Esophagus muscularis mucosa (tissue), 4 donors: ENCODE measurements around the gene SLC39A3. TPM values are rescaled to one million over a fixed set of nuclear protein-coding genes. Genes with fewer than 3 reads are reported as not detected.
"Not testable (repeated sequence)": the region's sequence is repeated elsewhere in the genome, so short reads cannot be mapped to it uniquely, and the experiment has no call there.

Source experiments
- DNase-seq: peaks from one replicate; pipeline ENCODE4 v3.0.0-alpha.2; 2017; ENCODE audit errors: extremely low spot score
- H3K27ac ChIP-seq, 4 donors: fragments of 200-600 bp; sonication (generic); replicated peaks in 1 of 4; 1 replicate in 3 of 4; 2 replicates in 1 of 4; pipeline ENCODE4 v1.5.1; 2016 to 2019; ENCODE audit warnings: mild to moderate bottlenecking in 1 of 4
- H3K27me3 ChIP-seq, 4 donors: fragments of 200-600 bp; sonication (generic); one replicate each; pipeline versions ENCODE4 v1.5.1 to v1.6.0; 2016 to 2019
- H3K36me3 ChIP-seq, 4 donors: fragments of 200-600 bp; sonication (generic); one replicate each; pipeline ENCODE4 v1.5.1; 2016 to 2019
- H3K4me1 ChIP-seq, 4 donors: fragments of 200-600 bp; sonication (generic); one replicate each; pipeline ENCODE4 v1.5.1; 2016 to 2019
- H3K4me3 ChIP-seq, 4 donors: fragments of 200-600 bp; sonication (generic); 1 replicate in 2 of 4; 2 replicates in 2 of 4; pipeline ENCODE4 v1.5.1; 2016 to 2019; ENCODE audit warnings: mild to moderate bottlenecking in 4 of 4, moderate library complexity in 1 of 4
- H3K9me3 ChIP-seq, 4 donors: fragments of 200-600 bp; sonication (generic); 1 replicate in 3 of 4; 2 replicates in 1 of 4; pipeline ENCODE4 v1.5.1; 2016 to 2019
- CTCF ChIP-seq, 3 experiments: fragments of 200-600 bp in 2 of 3; fragments of 450-650 bp in 1 of 3; sonication (generic) in 2 of 3; IDR thresholded peaks; one replicate each; pipeline ENCODE4 v1.5.1; 2017 to 2019; ENCODE audit warnings: antibody characterized with exemption in 3 of 3, mild to moderate bottlenecking in 2 of 3, moderate library complexity in 1 of 3
- EP300 ChIP-seq: sonication (generic); formaldehyde crosslinking; IDR thresholded peaks from one replicate; pipeline ENCODE4 v1.6.1; 2017; ENCODE audit warnings: antibody characterized with exemption
- POLR2A ChIP-seq: fragments of 450-650 bp; IDR thresholded peaks from one replicate; pipeline ENCODE4 v1.6.1; 2017; ENCODE audit warnings: antibody characterized with exemption, moderate library complexity, mild to moderate bottlenecking, low read depth
- POLR2AphosphoS5 ChIP-seq, 2 donors: sonication (generic); formaldehyde crosslinking; IDR thresholded peaks; one replicate each; pipeline ENCODE4 v1.6.1; 2017; ENCODE audit warnings: antibody characterized with exemption in 2 of 2
- WGBS: methylation state at CpG from one replicate; pipeline ENCODE4 v1.1.5; 2018; 5-methylcytosine and 5-hydroxymethylcytosine counted together
- intact Hi-C: fragments of 100-400 bp; cut with DNase I; formaldehyde crosslinking; loops from one replicate; pipeline ENCODE4 v1.15.1; 2023
- total RNA-seq, 4 donors: library from RNA; depleted of rRNA; stranded (reverse); fragments of >200 nt; gene quantifications; one replicate each; pipeline versions ENCODE4 v1.1.0 to v1.2.1, GENCODE V29; 2016

The SLC39A3 gene
- total RNA-seq, 4 donors from 2014 or later = 31.6 to 36.9 (median 33.8) TPM

- Histone ChIP-seq H3K4me1 (peaks cover 9 to 18% (median 16%) of the 10 kb centered on the region in 4 donors), H3K27ac (no peak overlapping the region), H3K27me3 (peaks cover 0 to 40% (median 6%) of the 10 kb centered on the region in 4 donors), H3K36me3 (peaks cover 0 to 4% (median 0%) of the 10 kb centered on the region in 4 donors), H3K9me3 (peaks cover 0 to 11% (median 7%) of the 10 kb centered on the region in 4 donors), H3K4me3 (no peak overlapping the region)
- intact Hi-C loops = no loop called here
- 90% methylated on average over 10 of the region's 19 CpGs for WGBS
- no peak for DNase-seq
- TF ChIP-seq EP300 (no peak), CTCF (IDR thresholded peaks at IDR 0.05) (no peak), POLR2AphosphoS5 (IDR thresholded peaks at IDR 0.05) (no peak), POLR2A (no peak)
Observed at GRCh38 chr19:2716275-2716650, 23.6 kb downstream of the SLC39A3 start.

- Histone ChIP-seq H3K4me1 (peaks cover 7 to 13% (median 12%) of the 10 kb centered on the region in 4 donors), H3K4me3 (no peak overlapping the region), H3K27ac (no peak overlapping the region), H3K27me3 (peaks cover 0 to 36% (median 5%) of the 10 kb centered on the region in 4 donors), H3K36me3 (peaks cover 0 to 4% (median 0%) of the 10 kb centered on the region in 4 donors), H3K9me3 (peaks cover 0 to 11% (median 7%) of the 10 kb centered on the region in 4 donors)
- intact Hi-C loops = no loop called here
- no peak for DNase-seq
- WGBS = 96% methylated on average over 8 of the region's 12 CpGs
- no peak for TF ChIP-seq CTCF (IDR thresholded peaks at IDR 0.05)
- TF ChIP-seq EP300 = no peak
- TF ChIP-seq POLR2A = no peak
- TF ChIP-seq POLR2AphosphoS5 (IDR thresholded peaks at IDR 0.05) = no peak
Observed at GRCh38 chr19:2715470-2716274, 24.1 kb downstream of the SLC39A3 start.

- TF ChIP-seq CTCF (IDR thresholded peaks at IDR 0.05) (no peak), POLR2A (no peak), EP300 (no peak), POLR2AphosphoS5 (IDR thresholded peaks at IDR 0.05) (no peak)
- H3K9me3 ChIP-seq = peaks cover 0 to 11% (median 7%) of the 10 kb centered on the region in 4 donors
- H3K36me3 ChIP-seq = peaks cover 0 to 4% (median 0%) of the 10 kb centered on the region in 4 donors
- no peak overlapping the region for H3K4me3 ChIP-seq
- peaks cover 0 to 4% (median 3%) of the 10 kb centered on the region in 4 donors for H3K4me1 ChIP-seq
- no peak for DNase-seq
- no peak overlapping the region for H3K27ac ChIP-seq
- intact Hi-C loops = no loop called here
- 93% methylated on average over 14 of the region's 16 CpGs for WGBS
- H3K27me3 ChIP-seq = peaks cover 0 to 26% (median 0%) of the 10 kb centered on the region in 4 donors
Observed at GRCh38 chr19:2714531-2715269, 25.1 kb downstream of the SLC39A3 start.

GRCh38 chr19:2714102-2714501 is 25.7 kb downstream of the SLC39A3 start:
- H3K27ac ChIP-seq, H3K4me1 ChIP-seq, intact Hi-C loops, H3K4me3 ChIP-seq, H3K36me3 ChIP-seq, DNase-seq: not testable (repeated sequence)
- Histone ChIP-seq H3K9me3 (peaks cover 0 to 11% (median 7%) of the 10 kb centered on the region in 4 donors), H3K27me3 (peaks cover 0 to 20% (median 0%) of the 10 kb centered on the region in 4 donors)
- WGBS = 91% methylated on average over 1 of the region's 1 CpG

GRCh38 chr19:2713170-2713569 is 26.6 kb downstream of the SLC39A3 start:
- H3K4me1 ChIP-seq, DNase-seq, H3K4me3 ChIP-seq, H3K27ac ChIP-seq, H3K36me3 ChIP-seq, intact Hi-C loops: not testable (repeated sequence)
- Histone ChIP-seq H3K27me3 (peaks cover 0 to 19% (median 0%) of the 10 kb centered on the region in 4 donors), H3K9me3 (peaks cover 0 to 11% (median 7%) of the 10 kb centered on the region in 4 donors)
- WGBS = 90% methylated on average over 3 of the region's 3 CpGs
